ENCODE data around the gene TIMM13.

DNA sequence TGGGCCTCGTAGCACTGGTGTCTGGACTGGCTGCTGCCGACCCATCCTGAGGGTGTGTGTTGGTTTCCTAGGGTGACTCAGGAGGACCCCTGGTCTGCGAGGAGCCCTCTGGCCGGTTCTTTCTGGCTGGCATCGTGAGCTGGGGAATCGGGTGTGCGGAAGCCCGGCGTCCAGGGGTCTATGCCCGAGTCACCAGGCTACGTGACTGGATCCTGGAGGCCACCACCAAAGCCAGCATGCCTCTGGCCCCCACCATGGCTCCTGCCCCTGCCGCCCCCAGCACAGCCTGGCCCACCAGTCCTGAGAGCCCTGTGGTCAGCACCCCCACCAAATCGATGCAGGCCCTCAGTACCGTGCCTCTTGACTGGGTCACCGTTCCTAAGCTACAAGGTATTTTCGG is 13.8 kb downstream of the TIMM13 start:
- TF ChIP-seq, protein P1, sequence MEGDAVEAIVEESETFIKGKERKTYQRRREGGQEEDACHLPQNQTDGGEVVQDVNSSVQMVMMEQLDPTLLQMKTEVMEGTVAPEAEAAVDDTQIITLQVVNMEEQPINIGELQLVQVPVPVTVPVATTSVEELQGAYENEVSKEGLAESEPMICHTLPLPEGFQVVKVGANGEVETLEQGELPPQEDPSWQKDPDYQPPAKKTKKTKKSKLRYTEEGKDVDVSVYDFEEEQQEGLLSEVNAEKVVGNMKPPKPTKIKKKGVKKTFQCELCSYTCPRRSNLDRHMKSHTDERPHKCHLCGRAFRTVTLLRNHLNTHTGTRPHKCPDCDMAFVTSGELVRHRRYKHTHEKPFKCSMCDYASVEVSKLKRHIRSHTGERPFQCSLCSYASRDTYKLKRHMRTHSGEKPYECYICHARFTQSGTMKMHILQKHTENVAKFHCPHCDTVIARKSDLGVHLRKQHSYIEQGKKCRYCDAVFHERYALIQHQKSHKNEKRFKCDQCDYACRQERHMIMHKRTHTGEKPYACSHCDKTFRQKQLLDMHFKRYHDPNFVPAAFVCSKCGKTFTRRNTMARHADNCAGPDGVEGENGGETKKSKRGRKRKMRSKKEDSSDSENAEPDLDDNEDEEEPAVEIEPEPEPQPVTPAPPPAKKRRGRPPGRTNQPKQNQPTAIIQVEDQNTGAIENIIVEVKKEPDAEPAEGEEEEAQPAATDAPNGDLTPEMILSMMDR (IDR thresholded peaks at IDR 0.05): no peak
- no peak for TF ChIP-seq POLR2AphosphoS5 (IDR thresholded peaks at IDR 0.05; ENCODE audit: insufficient read depth in 1 of 2, low read depth in 1 of 2)

Data from vagina (tissue), 2 donors.